ENCODE results near the gene PIK3CG.
"Not testable (repeated sequence)": the region's sequence is repeated elsewhere in the genome, so short reads cannot be mapped to it uniquely, and the experiment has no call there.

The PIK3CG gene

DNA sequence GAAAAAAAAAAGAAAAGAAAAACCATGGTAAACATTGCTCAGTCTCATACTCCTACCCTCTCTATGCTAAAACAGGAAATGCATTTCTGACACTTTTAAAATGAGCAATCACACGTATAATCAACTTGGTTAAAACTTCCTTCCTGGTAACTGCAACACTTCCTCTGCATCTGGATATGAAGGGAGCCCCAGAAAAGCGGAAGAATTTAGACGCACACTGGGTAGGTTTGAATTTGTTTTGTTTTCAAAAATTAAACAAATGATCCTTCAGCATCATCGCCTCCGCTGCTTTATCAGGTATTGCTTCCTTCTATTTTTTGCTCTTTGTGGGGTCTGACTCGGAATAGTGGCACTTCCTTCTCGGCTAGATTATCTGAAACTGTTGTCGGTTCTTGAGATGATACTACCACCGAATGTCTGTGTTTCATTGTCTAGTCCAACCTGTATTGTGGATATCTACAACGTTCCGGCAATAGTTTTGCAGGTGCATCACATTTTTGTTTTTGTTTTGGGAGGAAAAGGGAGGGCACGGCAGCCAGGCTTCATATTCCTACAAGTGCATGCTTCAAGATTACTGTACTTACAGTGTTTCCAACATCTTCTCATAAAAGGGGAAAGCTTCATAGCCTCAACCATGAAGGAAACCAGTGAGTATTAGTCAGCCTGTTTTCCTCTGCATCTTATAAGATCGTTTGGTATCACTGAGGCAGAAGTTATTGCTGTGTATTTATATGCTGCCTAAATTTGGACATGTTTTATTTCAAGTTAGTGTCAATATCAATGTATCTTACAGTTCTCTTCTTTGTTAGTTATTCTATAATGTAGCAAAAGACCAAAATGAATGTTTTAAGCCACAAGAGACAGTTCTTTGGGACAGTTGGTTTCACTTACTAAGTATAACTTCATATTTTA lies at the start of gene PIK3CG:
PIK3CG (plus strand) TSS at position 153 of the 912 bp plus-strand sequence. CDS start 2,280 bp downstream, outside the sequence.
- DNase-seq (ENCODE audit: low read depth in 2 of 2) = no peak

GRCh38 chr7:106817098-106817497 lies 48.0 kb upstream of the PIK3CG start:
- no peak for DNase-seq (ENCODE audit: low read depth in 2 of 2)

GRCh38 chr7:106818736-106819135 lies 46.3 kb upstream of the PIK3CG start:
- no peak for DNase-seq (ENCODE audit: low read depth in 2 of 2)

DNA sequence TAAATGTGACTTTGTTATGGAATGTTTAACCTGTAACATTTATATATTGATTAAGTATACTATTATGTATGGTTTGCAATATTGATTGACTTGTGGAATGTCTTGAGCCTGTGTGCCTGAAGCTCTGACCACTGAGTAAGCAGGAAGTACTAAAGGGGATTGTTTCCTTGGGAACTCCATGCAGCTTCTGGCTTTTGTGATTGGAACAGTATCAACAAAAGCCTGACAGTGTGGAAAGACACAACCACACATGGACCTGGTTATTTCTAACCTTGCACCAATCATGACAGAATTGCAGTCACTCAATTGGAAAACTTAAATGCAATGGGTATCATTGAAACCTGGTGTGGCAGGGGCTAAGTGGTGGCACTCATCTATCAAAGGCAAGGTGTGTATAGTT lies 45.5 kb upstream of the PIK3CG start:
- no peak for DNase-seq (ENCODE audit: low read depth in 2 of 2)

DNA sequence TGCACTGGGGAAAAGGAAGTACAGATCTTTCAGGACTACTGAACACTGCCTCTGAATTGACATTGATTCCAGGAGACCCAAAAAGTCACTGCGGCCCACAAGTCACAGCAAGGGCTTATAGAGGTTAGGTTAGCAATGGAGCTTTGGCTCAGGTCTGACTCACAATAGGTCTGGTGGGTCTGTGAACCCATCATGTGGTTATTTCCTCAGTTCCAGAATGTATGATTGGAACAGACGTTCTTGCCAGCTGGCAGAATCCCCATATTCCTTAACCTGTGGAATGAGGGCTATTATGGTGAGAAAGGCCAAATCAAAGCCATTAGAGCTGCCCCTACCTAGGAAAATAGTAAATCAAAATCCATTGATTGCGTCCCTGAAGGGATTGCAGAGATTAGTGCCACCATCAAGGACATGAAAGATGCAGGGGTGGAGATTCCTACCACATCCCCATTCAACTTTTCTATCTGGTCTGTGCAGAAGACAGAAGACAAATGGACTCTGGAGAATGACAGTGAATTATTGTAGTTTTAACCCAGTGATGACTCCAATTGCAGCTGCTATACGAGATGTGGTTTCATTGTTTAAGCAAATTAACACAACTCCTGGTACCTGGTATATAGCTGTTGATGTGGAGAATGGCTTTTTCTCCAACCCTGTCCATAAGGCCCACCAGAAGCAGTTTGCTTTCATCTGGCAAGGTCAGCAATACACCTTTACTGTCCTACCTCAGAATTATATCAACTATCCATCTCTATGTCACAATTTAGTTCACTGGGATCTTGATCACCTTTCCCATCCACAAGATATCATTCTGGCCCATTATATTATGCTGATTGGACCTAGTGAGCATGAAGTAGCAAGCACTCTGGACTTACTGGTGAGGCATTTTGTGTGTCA lies 44.5 kb upstream of the PIK3CG start:
- no peak for DNase-seq (ENCODE audit: low read depth in 2 of 2)

- no peak for DNase-seq (ENCODE audit: low read depth in 2 of 2)
Observed at GRCh38 chr7:106823631-106824030, 41.5 kb upstream of the PIK3CG start.

DNA sequence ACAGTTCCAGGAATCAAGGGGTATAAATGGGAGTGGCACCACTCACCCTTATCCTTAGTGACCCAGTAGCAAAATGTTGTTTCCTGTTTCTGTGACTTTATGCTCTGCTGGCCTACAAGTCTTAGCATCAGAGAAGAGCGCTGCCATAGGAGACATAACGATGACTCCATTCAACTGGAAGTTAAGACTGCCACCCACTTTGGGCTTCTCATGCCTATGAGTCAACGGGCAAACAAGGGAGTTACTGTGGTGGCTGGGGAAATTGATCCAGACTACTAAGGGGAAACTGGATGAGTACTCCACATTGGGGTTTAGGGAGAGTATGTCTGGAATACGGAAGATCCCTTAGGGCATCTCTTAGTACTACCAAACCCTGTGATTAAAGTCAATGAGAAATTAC lies 40.6 kb upstream of the PIK3CG start:
- DNase-seq (ENCODE audit: low read depth in 2 of 2) = no peak

- DNase-seq (ENCODE audit: low read depth in 2 of 2) = no peak
Observed at GRCh38 chr7:106827626-106828025, 37.5 kb upstream of the PIK3CG start.

DNA sequence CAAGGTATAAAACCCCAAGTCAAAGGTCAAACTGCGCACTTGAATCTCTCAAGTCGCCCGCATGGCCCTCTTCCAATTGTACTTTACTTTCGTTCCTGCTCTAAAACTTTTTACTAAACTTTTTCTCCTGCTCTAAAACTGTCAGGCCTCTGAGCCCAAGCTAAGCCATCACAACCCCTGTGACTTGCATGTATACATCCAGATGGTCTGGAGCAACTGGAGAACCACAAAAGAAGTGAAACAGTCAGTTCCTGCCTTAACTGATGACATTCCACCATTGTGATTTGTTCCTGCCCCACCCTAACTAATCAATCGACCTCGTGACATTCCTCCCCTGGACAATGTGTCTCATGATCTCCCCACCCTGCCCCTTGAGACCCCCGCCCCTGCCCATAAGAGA lies 35.6 kb upstream of the PIK3CG start:
- DNase-seq (ENCODE audit: low read depth in 2 of 2) = no peak

DNA sequence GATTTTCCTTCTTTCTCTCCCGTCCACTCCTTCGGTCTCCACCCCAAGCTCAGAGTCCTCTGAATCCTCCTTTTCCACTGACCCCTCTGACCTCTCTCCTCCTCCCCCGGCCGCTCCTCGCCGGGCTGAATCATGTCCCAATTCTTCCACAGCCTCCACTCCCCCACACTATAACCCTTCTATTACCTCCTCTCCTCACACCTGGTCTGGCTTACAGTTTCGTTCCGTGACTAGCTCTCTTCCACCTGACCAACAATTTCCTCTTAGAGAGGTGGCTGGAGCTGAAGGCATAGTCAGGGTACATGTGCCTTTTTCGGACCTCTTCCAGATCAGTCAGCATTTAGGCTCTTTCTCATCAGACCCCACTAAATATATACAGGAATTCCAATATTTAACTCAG lies 34.2 kb upstream of the PIK3CG start:
- DNase-seq (ENCODE audit: low read depth in 2 of 2) = not testable (repeated sequence)

DNA sequence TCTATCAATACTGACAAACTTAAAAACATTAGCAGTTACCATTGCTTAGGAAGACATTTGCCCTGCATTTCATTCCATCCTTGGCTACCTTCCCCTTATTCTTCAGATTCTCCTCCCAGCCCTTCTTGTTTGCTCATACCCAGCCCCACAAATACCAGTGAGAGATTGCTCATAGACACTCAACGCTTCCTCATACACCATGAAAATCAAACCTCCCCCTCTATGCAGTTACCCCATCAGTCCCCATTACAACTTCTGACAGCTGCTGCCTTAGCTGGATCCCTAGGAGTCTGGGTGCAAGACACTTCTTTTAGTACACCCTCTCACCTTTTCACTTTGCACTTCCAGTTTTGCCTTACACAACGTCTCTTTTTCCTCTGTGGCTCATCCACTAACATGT lies 28.3 kb upstream of the PIK3CG start:
- no peak for DNase-seq (ENCODE audit: low read depth in 2 of 2)

DNA sequence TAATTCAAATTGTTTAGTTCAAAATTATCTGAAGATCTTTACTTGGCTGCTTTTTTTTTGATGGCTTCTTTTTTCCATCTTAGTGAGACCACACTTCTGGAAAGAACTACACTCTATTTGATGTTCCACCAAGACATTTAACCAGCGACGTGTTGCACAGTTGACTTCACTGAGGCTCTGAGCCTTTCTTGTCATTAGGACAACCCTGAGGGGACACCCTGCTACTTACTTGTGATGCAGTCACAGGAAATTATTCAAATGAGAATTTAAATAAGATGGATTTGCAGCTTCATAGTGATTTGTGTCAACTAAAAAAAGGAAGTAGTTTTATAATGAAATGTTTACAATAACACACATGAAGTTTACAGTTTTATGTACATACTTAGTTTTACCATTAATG lies 25.6 kb upstream of the PIK3CG start:
- no peak for DNase-seq (ENCODE audit: low read depth in 2 of 2)

- no peak for DNase-seq (ENCODE audit: low read depth in 2 of 2)
Observed at GRCh38 chr7:106840342-106840741, 24.7 kb upstream of the PIK3CG start.

DNA sequence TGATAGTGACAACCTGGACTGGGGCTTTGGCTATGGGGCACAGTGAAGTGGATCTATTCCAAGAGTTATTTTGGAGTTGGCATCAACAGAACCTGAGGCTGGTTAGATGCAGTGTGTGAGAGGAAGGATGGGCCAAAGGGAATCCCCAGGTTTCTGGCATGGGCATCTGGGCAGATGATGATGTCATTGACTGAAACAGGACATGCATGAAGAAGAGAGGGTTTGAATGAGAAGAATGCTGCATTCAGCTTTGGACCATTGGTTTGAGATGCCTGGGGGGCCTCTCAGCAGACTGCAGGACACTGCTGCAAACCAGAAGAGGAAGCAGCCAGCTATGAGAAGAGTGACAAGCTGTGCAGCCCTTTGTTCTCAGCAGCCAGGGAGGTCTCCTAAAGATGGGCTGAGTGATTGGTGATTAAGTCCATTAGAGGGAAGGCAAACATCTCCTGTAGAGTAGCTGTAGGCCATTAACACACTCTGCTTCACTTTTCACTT lies 23.1 kb upstream of the PIK3CG start:
- no peak for DNase-seq (ENCODE audit: low read depth in 2 of 2)

- DNase-seq (ENCODE audit: low read depth in 2 of 2) = no peak
Observed at GRCh38 chr7:106844279-106844997, 20.6 kb upstream of the PIK3CG start.

GRCh38 chr7:106848049-106848448 lies 17.0 kb upstream of the PIK3CG start:
- no peak for DNase-seq (ENCODE audit: low read depth in 2 of 2)

GRCh38 chr7:106848851-106849442 lies 16.1 kb upstream of the PIK3CG start:
- no peak for DNase-seq (ENCODE audit: low read depth in 2 of 2)

DNA sequence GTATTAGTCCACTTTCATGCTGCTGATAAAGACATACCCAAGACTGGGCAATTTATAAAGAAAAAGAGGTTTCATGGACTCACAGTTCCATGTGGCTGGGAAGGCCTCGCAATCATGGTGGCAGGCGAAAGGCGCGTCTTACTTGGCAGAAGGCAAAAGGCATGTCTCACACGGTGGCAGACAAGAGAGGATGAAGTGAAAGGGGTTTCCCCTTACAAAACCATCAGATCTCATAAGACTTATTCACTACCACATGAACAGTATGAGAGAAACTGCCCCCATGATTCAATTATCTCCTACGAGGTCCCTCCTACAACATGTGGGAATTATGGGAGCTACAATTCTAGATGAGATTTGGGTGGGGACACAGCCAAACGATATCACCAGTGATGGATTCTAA lies 13.4 kb upstream of the PIK3CG start:
- DNase-seq (ENCODE audit: low read depth in 2 of 2) = not testable (repeated sequence)

- DNase-seq (ENCODE audit: low read depth in 2 of 2) = no peak
Observed at GRCh38 chr7:106853250-106853908, 11.7 kb upstream of the PIK3CG start.

DNA sequence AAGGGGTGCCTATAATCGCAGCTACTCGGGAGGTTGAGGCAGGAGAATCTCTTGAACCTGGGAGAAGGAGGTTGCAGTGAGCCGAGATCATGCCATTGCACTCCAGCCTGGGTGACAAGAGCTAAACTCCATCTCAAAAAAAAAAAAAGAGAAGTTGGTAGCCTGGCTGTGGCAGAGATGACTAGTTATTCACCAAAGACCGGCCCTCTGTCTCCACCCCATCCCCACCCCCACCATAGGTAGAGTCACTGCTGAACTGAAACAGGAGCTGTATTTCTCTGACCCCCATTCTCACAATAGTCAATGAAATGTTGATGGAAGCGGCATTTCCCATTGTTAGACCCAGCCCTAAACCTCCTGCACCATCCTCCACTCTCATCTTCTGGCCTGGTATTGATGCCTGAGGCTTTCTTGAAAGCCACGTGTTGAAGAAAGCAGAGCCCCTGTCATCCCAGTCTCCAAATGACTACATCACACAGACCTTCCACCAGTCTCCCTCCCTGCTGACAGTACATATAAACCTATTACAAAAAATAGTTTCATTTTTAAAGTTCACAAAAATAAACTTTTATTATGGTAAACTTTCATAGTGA lies 9.4 kb upstream of the PIK3CG start:
- DNase-seq (ENCODE audit: low read depth in 2 of 2) = no peak
